ENCODE data around the gene PPHLN1. TPM values are rescaled to one million over a fixed set of nuclear protein-coding genes. Genes with fewer than 3 reads are reported as not detected.

The PPHLN1 gene
- total and polyA plus RNA-seq, 4 experiments from 2014 or later: 98.0 to 160 (median 128) TPM

DNA sequence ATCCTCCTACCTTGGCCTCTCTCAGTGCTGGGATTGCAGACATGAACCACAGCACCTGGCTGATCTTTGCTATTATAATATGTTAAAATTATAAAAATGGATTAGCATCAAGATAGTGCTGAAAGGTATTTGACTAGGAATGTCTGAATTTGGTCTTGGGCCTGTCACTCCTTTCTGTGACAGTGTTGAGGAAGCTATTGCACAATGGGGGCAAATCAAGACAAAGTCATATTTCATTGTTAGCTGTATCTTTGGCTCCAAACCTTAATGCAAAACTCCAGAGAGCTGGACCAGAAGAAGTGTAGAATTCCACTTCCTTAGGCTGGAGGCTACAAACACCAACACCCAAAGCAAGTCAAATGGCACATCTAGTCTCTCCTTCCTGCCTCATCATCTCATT, 42.2 kb upstream of the PPHLN1 start:
- POLR2A ChIA-PET (ENCODE audit: partially characterized antibody): no interaction called here
- H3K9me3 Mint-ChIP-seq: no peaks in the 10 kb centered on the region
- Histone ChIP-seq H3K4me3 (ENCODE audit: low read length in 2 of 2) (no peak overlapping the region), H3K9me3 (ENCODE audit: control insufficient read depth in 1 of 2, low read length in 2 of 2) (no peaks in the 10 kb centered on the region), H3K27ac (ENCODE audit: low read depth, low read length) (no peak overlapping the region), H3K27me3 (ENCODE audit: insufficient read depth, low read length) (no peaks in the 10 kb centered on the region), H3K36me3 (ENCODE audit: insufficient read depth, low read length) (no peaks in the 10 kb centered on the region), H3K4me1 (ENCODE audit: insufficient read depth, low read length) (no peaks in the 10 kb centered on the region)
- H3K36me3 Mint-ChIP-seq: no peaks in the 10 kb centered on the region
- intact Hi-C loops (cut with micrococcal nuclease): no loop called here
- no peak overlapping the region for H3K27ac Mint-ChIP-seq
- no peak overlapping the region for H3K4me3 Mint-ChIP-seq
- H3K27me3 Mint-ChIP-seq: peaks cover under 1 to 9% of the 10 kb centered on the region in 2 donors
- CTCF ChIA-PET (ENCODE audit: partially characterized antibody): no interaction called here
- H3K4me1 Mint-ChIP-seq: peaks cover 0 to 3% (median 0%) of the 10 kb centered on the region in 4 donors
- no peak for DNase-seq

DNA sequence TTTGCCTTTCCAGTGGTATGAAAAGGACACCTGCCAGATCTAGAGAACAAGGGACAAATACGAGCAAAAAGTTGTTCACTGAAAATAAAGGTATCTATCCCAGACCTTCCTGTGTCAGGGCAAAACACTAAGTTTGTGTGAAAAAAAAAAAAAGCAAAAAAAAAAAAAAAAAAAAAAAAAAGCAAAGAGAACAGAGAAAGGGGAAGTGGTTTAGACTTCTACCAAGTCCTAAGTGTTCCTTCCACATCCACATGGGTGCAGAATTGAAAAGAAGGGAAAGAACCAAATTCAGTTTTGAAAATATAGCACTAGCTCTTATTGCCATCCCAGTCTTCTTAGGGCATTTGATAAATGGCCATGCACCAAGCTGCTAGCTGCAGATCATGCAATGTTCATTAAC, 41.8 kb upstream of the PPHLN1 start:
- CTCF ChIA-PET (ENCODE audit: partially characterized antibody): no interaction called here
- H3K4me1 ChIP-seq (ENCODE audit: insufficient read depth, low read length): no peaks in the 10 kb centered on the region
- peaks cover 0 to 9% of the 10 kb centered on the region in 2 donors for H3K27me3 Mint-ChIP-seq

GRCh38 chr12:42284876-42285275, 41.1 kb upstream of the PPHLN1 start:
- Histone ChIP-seq H3K9me3 (ENCODE audit: control insufficient read depth in 1 of 2, low read length in 2 of 2) (no peaks in the 10 kb centered on the region), H3K27me3 (ENCODE audit: insufficient read depth, low read length) (no peaks in the 10 kb centered on the region), H3K4me3 (ENCODE audit: low read length in 2 of 2) (no peak overlapping the region), H3K36me3 (ENCODE audit: insufficient read depth, low read length) (no peaks in the 10 kb centered on the region), H3K27ac (ENCODE audit: low read depth, low read length) (no peak overlapping the region), H3K4me1 (ENCODE audit: insufficient read depth, low read length) (no peaks in the 10 kb centered on the region)
- Mint-ChIP-seq H3K4me3 (no peak overlapping the region), H3K4me1 (peaks cover 0 to 3% (median 0%) of the 10 kb centered on the region in 4 donors), H3K27ac (no peak overlapping the region), H3K36me3 (no peaks in the 10 kb centered on the region), H3K27me3 (peaks cover 0 to 9% of the 10 kb centered on the region in 2 donors), H3K9me3 (no peaks in the 10 kb centered on the region)
- CTCF ChIA-PET (ENCODE audit: partially characterized antibody): no interaction called here
- POLR2A ChIA-PET (ENCODE audit: partially characterized antibody): no interaction called here
- DNase-seq: no peak
- intact Hi-C loops (cut with micrococcal nuclease): loop anchor here (1.0 kb wide), 1 partner anchor 17 kb away; no protein-coding TSS in a partner anchor

More for the DNA sequence above, 41.8 kb upstream of the PPHLN1 start:
- no peak overlapping the region for H3K27ac Mint-ChIP-seq
- POLR2A ChIA-PET (ENCODE audit: partially characterized antibody): no interaction called here
- no peak overlapping the region for H3K4me3 Mint-ChIP-seq
- no peak for DNase-seq
- no peaks in the 10 kb centered on the region for H3K36me3 ChIP-seq (ENCODE audit: insufficient read depth, low read length)
- no peak overlapping the region for H3K4me3 ChIP-seq (ENCODE audit: low read length in 2 of 2)
- no peaks in the 10 kb centered on the region for H3K27me3 ChIP-seq (ENCODE audit: insufficient read depth, low read length)
- H3K27ac ChIP-seq (ENCODE audit: low read depth, low read length): no peak overlapping the region
- no peaks in the 10 kb centered on the region for H3K36me3 Mint-ChIP-seq
- intact Hi-C loops (cut with micrococcal nuclease): no loop called here
- peaks cover 0 to 3% (median 0%) of the 10 kb centered on the region in 4 donors for H3K4me1 Mint-ChIP-seq
- H3K9me3 Mint-ChIP-seq: no peaks in the 10 kb centered on the region
- H3K9me3 ChIP-seq (ENCODE audit: control insufficient read depth in 1 of 2, low read length in 2 of 2): no peaks in the 10 kb centered on the region

- CTCF ChIA-PET (ENCODE audit: partially characterized antibody): no interaction called here
- POLR2A ChIA-PET (ENCODE audit: partially characterized antibody): no interaction called here
- no peak overlapping the region for H3K4me3 Mint-ChIP-seq
- H3K4me1 Mint-ChIP-seq: peaks cover 0 to 3% (median 0%) of the 10 kb centered on the region in 4 donors
- H3K36me3 Mint-ChIP-seq: no peaks in the 10 kb centered on the region
- no peak overlapping the region for H3K27ac Mint-ChIP-seq
- peaks cover 0 to 9% of the 10 kb centered on the region in 2 donors for H3K27me3 Mint-ChIP-seq
- H3K9me3 Mint-ChIP-seq: no peaks in the 10 kb centered on the region
- Histone ChIP-seq H3K4me3 (ENCODE audit: low read length in 2 of 2) (no peak overlapping the region), H3K4me1 (ENCODE audit: insufficient read depth, low read length) (no peaks in the 10 kb centered on the region), H3K36me3 (ENCODE audit: insufficient read depth, low read length) (no peaks in the 10 kb centered on the region), H3K27me3 (ENCODE audit: insufficient read depth, low read length) (no peaks in the 10 kb centered on the region), H3K27ac (ENCODE audit: low read depth, low read length) (no peak overlapping the region), H3K9me3 (ENCODE audit: control insufficient read depth in 1 of 2, low read length in 2 of 2) (no peaks in the 10 kb centered on the region)
- intact Hi-C loops (cut with micrococcal nuclease): loop anchor here (1.0 kb wide), 1 partner anchor 17 kb away; no protein-coding TSS in a partner anchor
- no peak for DNase-seq
Observed at GRCh38 chr12:42285431-42285830, 40.5 kb upstream of the PPHLN1 start.

DNA sequence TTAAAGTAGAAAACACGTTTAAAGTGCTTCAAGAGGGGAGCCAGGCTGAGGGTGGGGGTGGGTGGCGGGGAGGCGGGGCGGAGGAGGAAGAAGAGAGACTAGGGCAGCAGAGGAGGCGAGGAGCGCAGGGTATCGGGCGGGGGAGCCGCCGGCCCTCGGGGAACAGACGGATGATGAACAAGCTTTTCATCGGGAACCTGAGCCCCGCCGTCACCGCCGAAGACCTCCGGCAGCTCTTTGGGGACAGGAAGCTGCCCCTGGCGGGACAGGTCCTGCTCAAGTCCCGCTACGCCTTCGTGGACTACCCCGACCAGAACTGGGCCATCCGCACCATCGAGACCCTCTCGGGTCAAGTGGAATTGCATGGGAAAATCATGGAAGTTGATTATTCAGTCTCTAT, 39.2 kb upstream of the PPHLN1 start:
- no peaks in the 10 kb centered on the region for H3K36me3 Mint-ChIP-seq
- H3K27ac Mint-ChIP-seq: no peak overlapping the region
- POLR2A ChIA-PET (ENCODE audit: partially characterized antibody): no interaction called here
- Histone ChIP-seq H3K27ac (ENCODE audit: low read depth, low read length) (no peak overlapping the region), H3K4me3 (ENCODE audit: low read length in 2 of 2) (no peak overlapping the region), H3K9me3 (ENCODE audit: control insufficient read depth in 1 of 2, low read length in 2 of 2) (no peaks in the 10 kb centered on the region), H3K27me3 (ENCODE audit: insufficient read depth, low read length) (no peaks in the 10 kb centered on the region), H3K4me1 (ENCODE audit: insufficient read depth, low read length) (no peaks in the 10 kb centered on the region), H3K36me3 (ENCODE audit: insufficient read depth, low read length) (no peaks in the 10 kb centered on the region)
- H3K4me3 Mint-ChIP-seq: no peak overlapping the region
- H3K9me3 Mint-ChIP-seq: no peaks in the 10 kb centered on the region
- CTCF ChIA-PET (ENCODE audit: partially characterized antibody): interaction anchor here (0.6 kb wide), 1 partner anchor 32 kb away, joined by 3 read pairs; no protein-coding TSS in a partner anchor
- H3K27me3 Mint-ChIP-seq: peaks cover 0 to 9% of the 10 kb centered on the region in 2 donors
- H3K4me1 Mint-ChIP-seq: peaks cover 0 to 3% (median 0%) of the 10 kb centered on the region in 4 donors
- intact Hi-C loops (cut with micrococcal nuclease): no loop called here
- DNase-seq: no peak

DNA sequence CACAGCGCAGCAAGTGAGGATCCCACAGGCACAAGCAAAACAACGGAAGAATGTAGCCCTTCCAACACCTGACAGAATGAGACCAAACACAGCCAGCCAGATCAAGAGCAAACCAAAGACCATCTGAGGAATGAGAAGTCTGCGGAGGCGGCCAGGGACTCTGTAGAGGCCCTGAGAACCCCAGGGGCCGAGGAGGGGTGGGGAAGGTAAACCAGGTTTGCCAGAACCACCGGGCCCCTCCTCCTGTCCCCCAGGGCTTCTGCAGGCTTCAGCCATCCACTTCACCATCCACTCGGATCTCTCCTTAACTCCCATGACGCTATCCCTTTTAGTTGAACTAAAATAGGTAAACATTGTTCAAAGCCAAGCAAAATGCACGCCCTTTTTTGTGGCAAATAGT, 37.4 kb upstream of the PPHLN1 start:
- H3K4me1 Mint-ChIP-seq: peaks cover 0 to 3% (median 0%) of the 10 kb centered on the region in 4 donors
- H3K4me1 ChIP-seq (ENCODE audit: insufficient read depth, low read length): no peaks in the 10 kb centered on the region
- intact Hi-C loops (cut with micrococcal nuclease): no loop called here
- DNase-seq: no peak
- H3K9me3 Mint-ChIP-seq: no peaks in the 10 kb centered on the region
- no peaks in the 10 kb centered on the region for H3K9me3 ChIP-seq (ENCODE audit: control insufficient read depth in 1 of 2, low read length in 2 of 2)
- H3K36me3 Mint-ChIP-seq: no peaks in the 10 kb centered on the region
- no peak overlapping the region for H3K27ac ChIP-seq (ENCODE audit: low read depth, low read length)
- POLR2A ChIA-PET (ENCODE audit: partially characterized antibody): no interaction called here
- no peak overlapping the region for H3K4me3 Mint-ChIP-seq
- no peaks in the 10 kb centered on the region for H3K27me3 ChIP-seq (ENCODE audit: insufficient read depth, low read length)
- no peaks in the 10 kb centered on the region for H3K36me3 ChIP-seq (ENCODE audit: insufficient read depth, low read length)
- no peak overlapping the region for H3K27ac Mint-ChIP-seq
- H3K4me3 ChIP-seq (ENCODE audit: low read length in 2 of 2): no peak overlapping the region
- CTCF ChIA-PET (ENCODE audit: partially characterized antibody): no interaction called here
- H3K27me3 Mint-ChIP-seq: peaks cover 0 to 9% of the 10 kb centered on the region in 2 donors

- Histone ChIP-seq H3K9me3 (ENCODE audit: control insufficient read depth in 1 of 2, low read length in 2 of 2) (no peaks in the 10 kb centered on the region), H3K36me3 (ENCODE audit: insufficient read depth, low read length) (no peaks in the 10 kb centered on the region), H3K27me3 (ENCODE audit: insufficient read depth, low read length) (no peaks in the 10 kb centered on the region), H3K27ac (ENCODE audit: low read depth, low read length) (no peak overlapping the region), H3K4me1 (ENCODE audit: insufficient read depth, low read length) (no peaks in the 10 kb centered on the region), H3K4me3 (ENCODE audit: low read length in 2 of 2) (no peak overlapping the region)
- Mint-ChIP-seq H3K27ac (peak overlapping the region in 1 of 7 donors; percentile 36), H3K27me3 (peaks cover 0 to 9% of the 10 kb centered on the region in 2 donors), H3K4me1 (no peaks in the 10 kb centered on the region), H3K4me3 (no peak overlapping the region), H3K9me3 (no peaks in the 10 kb centered on the region), H3K36me3 (no peaks in the 10 kb centered on the region)
- intact Hi-C loops (cut with micrococcal nuclease): no loop called here
- ChIA-PET CTCF (ENCODE audit: partially characterized antibody) (interaction anchor here (0.7 to 1.2 kb wide), 2 partner anchors 43 to 267 kb away, joined by 3 to 4 read pairs; no protein-coding TSS in a partner anchor), POLR2A (ENCODE audit: partially characterized antibody) (no interaction called here)
- DNase-seq: no peak
Observed at GRCh38 chr12:42291680-42292079, 34.3 kb upstream of the PPHLN1 start.
